Lung (tissue), 12 donors: ENCODE results near the gene NEURL1B. TPM values are rescaled to one million over a fixed set of nuclear protein-coding genes. Genes with fewer than 3 reads are reported as not detected.

Experiments used
- ATAC-seq: fragments of 200-7000 bp; cut with Tn5 transposase; one replicate; pipeline ENCODE4 v1.9.1; 2020; ENCODE audit warnings: moderate number of reproducible peaks; ENCODE audit not compliant: insufficient read depth, low FRiP score
- DNase-seq, 3 donors: peaks; one replicate each; pipeline ENCODE4 v3.0.0-alpha.2; 2013 to 2017
- H3K27ac ChIP-seq, 2 donors: one replicate each; pipeline ENCODE4 v1.5.1; 2013; ENCODE audit warnings: mild to moderate bottlenecking in 2 of 2, moderate library complexity in 2 of 2, control low read depth in 1 of 2, inconsistent platforms in 1 of 2, low read depth in 1 of 2, low read length in 1 of 2
- H3K27me3 ChIP-seq, 3 donors: one replicate each; pipeline ENCODE4 v1.5.1; 2013; ENCODE audit warnings: low read length in 2 of 3; ENCODE audit not compliant: control insufficient read depth in 3 of 3, insufficient read depth in 3 of 3
- H3K36me3 ChIP-seq, 4 donors: one replicate each; pipeline ENCODE4 v1.5.1; 2013; ENCODE audit warnings: low read length in 4 of 4, mild to moderate bottlenecking in 1 of 4, moderate library complexity in 1 of 4; ENCODE audit not compliant: control insufficient read depth in 4 of 4, insufficient read depth in 4 of 4
- H3K4me1 ChIP-seq, 5 donors: one replicate each; pipeline ENCODE4 v1.5.1; 2013; ENCODE audit warnings: low read length in 5 of 5, mild to moderate bottlenecking in 2 of 5, moderate library complexity in 1 of 5; ENCODE audit not compliant: control insufficient read depth in 5 of 5, insufficient read depth in 5 of 5
- H3K4me3 ChIP-seq: one replicate; pipeline ENCODE4 v1.5.1; 2013; ENCODE audit warnings: mild to moderate bottlenecking, control low read depth, moderate library complexity
- H3K9ac ChIP-seq, 2 donors: one replicate each; pipeline ENCODE4 v1.5.1; 2013; ENCODE audit warnings: low read length in 2 of 2, control low read depth in 1 of 2; ENCODE audit not compliant: insufficient read depth in 1 of 2
- H3K9me3 ChIP-seq, 4 donors: one replicate each; pipeline ENCODE4 v1.5.1; 2013; ENCODE audit warnings: low read length in 3 of 4, mild to moderate bottlenecking in 1 of 4, moderate library complexity in 1 of 4; ENCODE audit not compliant: control insufficient read depth in 4 of 4, insufficient read depth in 3 of 4
- WGBS, 2 donors: extraction: QIAGEN DNeasy Blood & Tissue Kit; methylation state at CpG; one replicate each; pipeline ENCODE4 v1.1.7; 2013; 5-methylcytosine and 5-hydroxymethylcytosine counted together
- polyA plus RNA-seq, 2 donors: library from polyadenylated mRNA; stranded (reverse); fragments of 200-250 nt; gene quantifications; one replicate each; pipeline ENCODE4 v1.2.1, GENCODE V29; 2013
- total RNA-seq, 2 donors: library from RNA; depleted of rRNA in 1 of 2; stranded (reverse); fragments of >200 nt in 1 of 2; gene quantifications; one replicate each; pipeline ENCODE4 v1.2.1, GENCODE V29; 2014 to 2021
- TF ChIP-seq, protein P1 (sequence below): IDR thresholded peaks from 2 replicates; pipeline ENCODE4 v1.5.1; 2012; ENCODE audit warnings: mild to moderate bottlenecking; ENCODE audit errors: control extremely low read depth, extremely low read depth
- donor health status: control.
- donor health status: control.
- donor health status: Bipolar disorder and iron deficiency.
- donor health status: healthy.
- donor health status: DM: yes; HTN: yes; CAD: no.

NEURL1B gene
- total and polyA plus RNA-seq, 4 donors, result 5.1 to 26.4 (median 11.8) TPM

DNA sequence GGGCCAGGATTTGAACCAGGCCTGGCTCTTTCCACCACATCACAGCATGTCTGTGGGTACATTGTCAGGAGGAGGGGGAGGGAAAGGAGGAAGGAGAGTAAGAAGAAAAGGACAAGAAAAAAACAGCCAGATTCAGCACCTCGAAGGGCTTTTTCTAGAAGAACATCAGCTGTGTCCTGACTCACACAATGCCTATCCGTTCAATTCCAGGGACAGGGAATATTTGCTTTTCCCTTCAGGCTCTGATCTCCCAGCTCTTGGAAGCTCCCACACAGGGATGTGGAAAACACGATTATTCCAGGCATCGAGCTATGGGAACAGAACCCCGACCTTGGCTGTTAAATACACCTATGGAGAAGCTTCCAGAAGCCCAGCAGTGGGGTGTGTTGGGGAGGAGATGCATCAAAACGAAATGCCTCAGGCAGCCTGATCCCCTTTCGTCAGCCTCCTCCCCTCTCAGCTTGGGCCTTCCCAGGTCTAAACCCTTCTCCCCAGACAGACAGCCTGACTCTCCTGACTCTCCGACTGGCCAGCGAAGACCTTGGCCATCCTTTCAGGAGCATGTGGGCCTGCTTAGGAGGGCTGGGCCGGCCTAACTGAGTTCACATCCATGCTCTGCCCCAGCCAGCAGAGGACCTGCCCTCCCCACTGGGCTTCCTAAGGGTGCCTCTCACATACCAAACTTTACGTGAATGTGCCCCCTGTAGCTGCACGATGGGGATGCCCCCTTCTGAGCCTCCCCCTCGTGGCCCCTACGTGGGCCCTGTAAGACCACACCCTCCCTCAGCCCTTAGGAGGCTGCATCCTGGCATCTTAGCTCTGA is 54.4 kb downstream of the NEURL1B start:
- H3K4me3 ChIP-seq, result no peak overlapping the region
- peaks cover 0 to 37% (median 11%) of the 10 kb centered on the region in 5 donors for H3K4me1 ChIP-seq
- ATAC-seq (no peak), DNase-seq (no peak)
- H3K27ac ChIP-seq, result peak overlapping the region; percentile 55 to 66
- no peaks in the 10 kb centered on the region for H3K36me3 ChIP-seq
- no peak overlapping the region for H3K9ac ChIP-seq
- no peaks in the 10 kb centered on the region for H3K9me3 ChIP-seq
- 73 to 79% methylated on average over 14 of the region's 14 CpGs for WGBS, 2 donors
- TF ChIP-seq, protein P1, sequence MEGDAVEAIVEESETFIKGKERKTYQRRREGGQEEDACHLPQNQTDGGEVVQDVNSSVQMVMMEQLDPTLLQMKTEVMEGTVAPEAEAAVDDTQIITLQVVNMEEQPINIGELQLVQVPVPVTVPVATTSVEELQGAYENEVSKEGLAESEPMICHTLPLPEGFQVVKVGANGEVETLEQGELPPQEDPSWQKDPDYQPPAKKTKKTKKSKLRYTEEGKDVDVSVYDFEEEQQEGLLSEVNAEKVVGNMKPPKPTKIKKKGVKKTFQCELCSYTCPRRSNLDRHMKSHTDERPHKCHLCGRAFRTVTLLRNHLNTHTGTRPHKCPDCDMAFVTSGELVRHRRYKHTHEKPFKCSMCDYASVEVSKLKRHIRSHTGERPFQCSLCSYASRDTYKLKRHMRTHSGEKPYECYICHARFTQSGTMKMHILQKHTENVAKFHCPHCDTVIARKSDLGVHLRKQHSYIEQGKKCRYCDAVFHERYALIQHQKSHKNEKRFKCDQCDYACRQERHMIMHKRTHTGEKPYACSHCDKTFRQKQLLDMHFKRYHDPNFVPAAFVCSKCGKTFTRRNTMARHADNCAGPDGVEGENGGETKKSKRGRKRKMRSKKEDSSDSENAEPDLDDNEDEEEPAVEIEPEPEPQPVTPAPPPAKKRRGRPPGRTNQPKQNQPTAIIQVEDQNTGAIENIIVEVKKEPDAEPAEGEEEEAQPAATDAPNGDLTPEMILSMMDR, result no peak
- no peaks in the 10 kb centered on the region for H3K27me3 ChIP-seq

GRCh38 chr5:172696171-172696849 is 55.2 kb downstream of the NEURL1B start:
- Histone ChIP-seq H3K4me3 (no peak overlapping the region), H3K9ac (no peak overlapping the region), H3K27me3 (no peaks in the 10 kb centered on the region), H3K9me3 (no peaks in the 10 kb centered on the region), H3K4me1 (peaks cover 0 to 43% (median 11%) of the 10 kb centered on the region in 5 donors), H3K36me3 (no peaks in the 10 kb centered on the region), H3K27ac (peak overlapping the region; percentile 63 to 83)
- no peak for ATAC-seq
- 71 to 87% methylated on average over 19 to 20 of the region's 20 CpGs for WGBS, 2 donors
- DNase-seq, result no peak
- TF ChIP-seq, protein P1, result no peak

- Histone ChIP-seq H3K9me3 (no peaks in the 10 kb centered on the region), H3K36me3 (no peaks in the 10 kb centered on the region), H3K9ac (peak overlapping the region; percentile 51 to 75), H3K4me3 (peak overlapping the region; percentile 35), H3K27me3 (no peaks in the 10 kb centered on the region), H3K27ac (peak overlapping the region; percentile 63 to 83), H3K4me1 (peaks cover 0 to 45% (median 8%) of the 10 kb centered on the region in 5 donors)
- DNase-seq, result peak; percentile 92 to 94 (median 93)
- 19 to 21% methylated on average over 36 of the region's 36 CpGs for WGBS, 2 donors
- TF ChIP-seq, protein P1, result peak; percentile 92
- ATAC-seq, result peak; percentile 85
Measured at GRCh38 chr5:172697123-172698121, 56.4 kb downstream of the NEURL1B start.
